Keratinocyte (primary cell): ENCODE results near the gene ZFP36L2.

Source experiments
- CTCF ChIP-seq, 3 experiments: IDR thresholded peaks in 1 of 3; conservative IDR thresholded peaks in 1 of 3; optimal IDR thresholded peaks in 1 of 3; 2 replicates in 2 of 3; 3 replicates in 1 of 3; pipeline versions ENCODE3 to v1.5.1; 2011; ENCODE audit warnings: low read length in 3 of 3, mild to moderate bottlenecking in 3 of 3, moderate library complexity in 2 of 3, control low read depth in 1 of 3, inconsistent platforms in 1 of 3; ENCODE audit not compliant: insufficient read depth in 2 of 3; ENCODE audit errors: extremely low read depth in 1 of 3
- EZH2 ChIP-seq: IDR thresholded peaks from one replicate; pipeline ENCODE4 v1.6.1; 2012; ENCODE audit warnings: inconsistent platforms, mild to moderate bottlenecking, low read length, moderate library complexity

- no peak for TF ChIP-seq CTCF (optimal IDR thresholded peaks at IDR 0.05 in 1 of 3, IDR thresholded peaks at IDR 0.05 in 1 of 3, conservative IDR thresholded peaks at IDR 0.05 in 1 of 3; ENCODE audit: extremely low read depth in 1 of 3, insufficient read depth in 2 of 3, low read length in 3 of 3)
- no peak for TF ChIP-seq EZH2
Measured at GRCh38 chr2:43212216-43212835, 14.1 kb downstream of the ZFP36L2 start.
